ENCODE results near the gene H2AZ1. TPM values are rescaled to one million over a fixed set of nuclear protein-coding genes. Genes with fewer than 3 reads are reported as not detected.

H2AZ1 gene
- total and polyA plus RNA-seq, 3 donors from 2014 or later: 73.0 to 260 (median 91.5) TPM

DNA sequence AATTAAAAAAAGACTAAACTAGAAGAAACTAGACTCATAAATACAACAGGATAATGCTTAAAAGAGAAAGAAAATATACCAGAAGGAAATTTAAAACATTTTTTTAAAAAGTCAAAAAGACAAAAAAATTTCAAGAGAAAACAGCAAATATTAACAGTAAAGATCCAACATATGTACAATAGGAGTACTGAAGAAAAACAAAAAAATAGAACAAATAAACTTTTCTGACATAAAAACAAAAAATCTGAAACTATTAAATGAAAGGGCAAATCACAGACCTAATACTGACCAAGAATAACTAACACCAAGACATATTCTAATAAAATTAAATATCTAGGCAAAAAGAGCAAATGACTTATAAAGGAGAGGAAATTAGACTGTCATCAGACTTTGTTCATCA lies 15.2 kb downstream of the H2AZ1 start:
- no peak overlapping the region for H3K27ac ChIP-seq
- intact Hi-C loops (cut with DNase I; ENCODE audit: low total_unique reads): no loop called here
- no peak for DNase-seq
- no peaks in the 10 kb centered on the region for H3K9me3 ChIP-seq
- H3K27me3 ChIP-seq: no peaks in the 10 kb centered on the region
- H3K4me3 ChIP-seq: no peak overlapping the region
- no peaks in the 10 kb centered on the region for H3K4me1 ChIP-seq
- no peak for TF ChIP-seq POLR2A (IDR thresholded peaks at IDR 0.05)
- TF ChIP-seq, protein P1, sequence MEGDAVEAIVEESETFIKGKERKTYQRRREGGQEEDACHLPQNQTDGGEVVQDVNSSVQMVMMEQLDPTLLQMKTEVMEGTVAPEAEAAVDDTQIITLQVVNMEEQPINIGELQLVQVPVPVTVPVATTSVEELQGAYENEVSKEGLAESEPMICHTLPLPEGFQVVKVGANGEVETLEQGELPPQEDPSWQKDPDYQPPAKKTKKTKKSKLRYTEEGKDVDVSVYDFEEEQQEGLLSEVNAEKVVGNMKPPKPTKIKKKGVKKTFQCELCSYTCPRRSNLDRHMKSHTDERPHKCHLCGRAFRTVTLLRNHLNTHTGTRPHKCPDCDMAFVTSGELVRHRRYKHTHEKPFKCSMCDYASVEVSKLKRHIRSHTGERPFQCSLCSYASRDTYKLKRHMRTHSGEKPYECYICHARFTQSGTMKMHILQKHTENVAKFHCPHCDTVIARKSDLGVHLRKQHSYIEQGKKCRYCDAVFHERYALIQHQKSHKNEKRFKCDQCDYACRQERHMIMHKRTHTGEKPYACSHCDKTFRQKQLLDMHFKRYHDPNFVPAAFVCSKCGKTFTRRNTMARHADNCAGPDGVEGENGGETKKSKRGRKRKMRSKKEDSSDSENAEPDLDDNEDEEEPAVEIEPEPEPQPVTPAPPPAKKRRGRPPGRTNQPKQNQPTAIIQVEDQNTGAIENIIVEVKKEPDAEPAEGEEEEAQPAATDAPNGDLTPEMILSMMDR (IDR thresholded peaks at IDR 0.05): no peak
- H3K36me3 ChIP-seq (ENCODE audit: low read depth, missing control alignments): no peaks in the 10 kb centered on the region

DNA sequence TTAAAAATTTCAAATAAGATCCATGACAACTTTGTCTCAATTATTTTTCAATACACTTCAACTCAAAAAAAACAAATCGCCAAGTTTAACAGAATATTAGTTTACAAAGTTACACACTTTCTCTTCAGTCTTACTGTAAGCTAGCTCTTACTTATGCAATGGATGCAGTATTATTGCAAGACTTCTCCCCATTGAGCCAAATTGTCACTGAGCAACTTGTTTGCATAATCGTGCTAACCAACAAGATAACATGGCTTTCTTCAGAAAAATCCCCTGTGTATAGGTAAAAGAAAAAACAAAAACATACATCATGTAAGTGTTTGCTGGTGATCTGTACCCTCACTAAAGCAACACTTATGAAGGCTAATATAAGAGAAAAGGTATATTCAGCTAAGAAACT lies 22.5 kb downstream of the H2AZ1 start:
- Histone ChIP-seq H3K36me3 (ENCODE audit: low read depth, missing control alignments) (no peaks in the 10 kb centered on the region), H3K9me3 (no peaks in the 10 kb centered on the region), H3K27me3 (no peaks in the 10 kb centered on the region), H3K4me1 (no peaks in the 10 kb centered on the region), H3K27ac (no peak overlapping the region), H3K4me3 (no peak overlapping the region)
- DNase-seq: no peak
- intact Hi-C loops (cut with DNase I; ENCODE audit: low total_unique reads): no loop called here
- WGBS, 2 donors: 64 to 91% methylated on average over 2 of the region's 2 CpGs
- TF ChIP-seq, protein P1 (IDR thresholded peaks at IDR 0.05): no peak
- no peak for TF ChIP-seq POLR2A (IDR thresholded peaks at IDR 0.05)

DNA sequence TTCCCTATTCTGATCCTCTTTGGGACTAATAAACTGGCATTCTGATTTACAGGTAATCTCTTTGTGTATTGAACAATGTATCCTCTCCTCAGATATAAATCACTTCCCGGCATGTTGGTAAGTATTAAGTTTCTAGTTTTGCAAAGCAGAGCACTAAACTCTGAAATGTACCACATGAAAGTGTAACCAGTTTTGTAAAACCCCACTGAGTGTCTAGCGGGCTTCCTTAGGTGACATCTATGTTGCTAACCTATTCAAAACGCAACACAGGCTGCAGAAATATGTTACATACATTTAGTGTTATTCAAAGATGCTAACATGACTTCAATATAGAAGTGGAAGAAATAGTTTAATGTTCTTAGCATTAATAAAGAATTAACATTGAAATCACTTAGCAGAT lies 28.9 kb downstream of the H2AZ1 start:
- Histone ChIP-seq H3K27me3 (no peaks in the 10 kb centered on the region), H3K27ac (no peak overlapping the region), H3K4me3 (no peak overlapping the region), H3K9me3 (no peaks in the 10 kb centered on the region), H3K4me1 (no peaks in the 10 kb centered on the region), H3K36me3 (ENCODE audit: low read depth, missing control alignments) (no peaks in the 10 kb centered on the region)
- intact Hi-C loops (cut with DNase I; ENCODE audit: low total_unique reads): no loop called here
- TF ChIP-seq, protein P1 (IDR thresholded peaks at IDR 0.05): no peak
- TF ChIP-seq POLR2A (IDR thresholded peaks at IDR 0.05): no peak
- DNase-seq: no peak
- 90% methylated on average over 3 of the region's 3 CpGs for WGBS, 2 donors

DNA sequence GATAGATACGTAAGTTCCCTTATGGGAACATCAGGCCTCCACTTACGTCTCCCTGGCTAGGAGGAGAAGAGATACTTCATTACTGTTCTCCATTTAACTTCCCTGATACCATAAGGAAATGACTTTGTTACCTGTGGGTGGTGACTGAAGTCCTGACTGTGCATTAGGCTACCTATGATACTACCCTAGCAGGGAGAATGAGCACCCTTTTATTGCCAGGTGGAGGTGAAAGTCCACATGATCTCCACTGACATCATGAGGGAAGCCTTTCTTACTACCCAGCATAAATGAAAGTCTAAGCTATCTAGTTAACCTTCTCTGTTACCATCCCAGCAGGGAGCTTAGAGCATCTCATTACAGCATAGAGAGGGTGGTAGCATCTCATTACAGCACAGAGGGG lies 31.4 kb downstream of the H2AZ1 start:
- no peak overlapping the region for H3K27ac ChIP-seq
- H3K36me3 ChIP-seq (ENCODE audit: low read depth, missing control alignments): no peaks in the 10 kb centered on the region
- intact Hi-C loops (cut with DNase I; ENCODE audit: low total_unique reads): no loop called here
- TF ChIP-seq POLR2A (IDR thresholded peaks at IDR 0.05): no peak
- TF ChIP-seq, protein P1 (IDR thresholded peaks at IDR 0.05): no peak
- no peaks in the 10 kb centered on the region for H3K9me3 ChIP-seq
- H3K4me3 ChIP-seq: no peak overlapping the region
- H3K27me3 ChIP-seq: no peaks in the 10 kb centered on the region
- 93 to 97% methylated on average over 2 of the region's 2 CpGs for WGBS, 2 donors
- DNase-seq: no peak
- no peaks in the 10 kb centered on the region for H3K4me1 ChIP-seq

DNA sequence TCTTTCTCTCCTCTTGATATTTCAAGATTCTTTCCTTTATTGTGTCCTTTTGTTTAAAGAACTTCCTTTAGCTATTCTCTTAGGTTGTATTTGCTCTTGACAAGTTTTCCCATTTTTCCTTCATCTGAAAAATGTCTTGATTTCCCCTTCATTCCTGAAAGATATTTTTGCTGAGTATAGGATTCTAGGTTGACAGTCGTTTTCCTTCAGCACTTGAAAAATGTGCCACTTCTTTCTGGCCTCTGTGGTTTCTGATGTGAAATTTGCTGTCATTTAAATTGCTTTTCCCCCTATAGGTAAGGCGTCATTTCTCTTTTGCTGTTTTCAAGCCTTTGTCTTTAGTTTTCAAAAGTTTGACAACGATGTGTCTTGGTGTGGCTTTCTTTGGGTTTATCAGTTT lies 32.5 kb downstream of the H2AZ1 start:
- no peak for DNase-seq
- intact Hi-C loops (cut with DNase I; ENCODE audit: low total_unique reads): no loop called here

More for the DNA sequence above, 32.5 kb downstream of the H2AZ1 start:
- Histone ChIP-seq H3K27ac (no peak overlapping the region), H3K9me3 (no peaks in the 10 kb centered on the region), H3K4me1 (no peaks in the 10 kb centered on the region), H3K4me3 (no peak overlapping the region), H3K36me3 (ENCODE audit: low read depth, missing control alignments) (no peaks in the 10 kb centered on the region), H3K27me3 (no peaks in the 10 kb centered on the region)
- whole genome bisulfite sequencing, 2 donors: 89 to 96% methylated on average over 3 of the region's 3 CpGs
- TF ChIP-seq, protein P1 (IDR thresholded peaks at IDR 0.05): no peak
- no peak for TF ChIP-seq POLR2A (IDR thresholded peaks at IDR 0.05)

Data from testis (tissue), 3 donors.